Cardiac fibroblast (primary cell): ENCODE results near the gene NANOGP8.
A peak's percentile ranks its signal among the peaks of the same experiment; 100 is the strongest.
"Not testable (repeated sequence)": the region's sequence is repeated elsewhere in the genome, so short reads cannot be mapped to it uniquely, and the experiment has no call there.

Source experiments
- DNase-seq, 2 donors: peaks; one replicate each; pipeline versions ENCODE4 v3.0.0 to v3.0.0-alpha.2; 2010; ENCODE audit warnings: low read depth in 2 of 2
- H3K4me3 ChIP-seq, 2 donors: replicated peaks in 1 of 2; 1 replicate in 1 of 2; 2 replicates in 1 of 2; pipeline ENCODE4 v1.5.1; 2011; ENCODE audit warnings: low read depth in 2 of 2, low read length in 2 of 2, mild to moderate bottlenecking in 2 of 2, moderate library complexity in 1 of 2
- TF ChIP-seq, protein P1 (sequence below): IDR thresholded peaks from one replicate; pipeline ENCODE4 v1.5.1; 2011; ENCODE audit warnings: low read depth, mild to moderate bottlenecking, low read length, inconsistent platforms

NANOGP8 gene, protein sequence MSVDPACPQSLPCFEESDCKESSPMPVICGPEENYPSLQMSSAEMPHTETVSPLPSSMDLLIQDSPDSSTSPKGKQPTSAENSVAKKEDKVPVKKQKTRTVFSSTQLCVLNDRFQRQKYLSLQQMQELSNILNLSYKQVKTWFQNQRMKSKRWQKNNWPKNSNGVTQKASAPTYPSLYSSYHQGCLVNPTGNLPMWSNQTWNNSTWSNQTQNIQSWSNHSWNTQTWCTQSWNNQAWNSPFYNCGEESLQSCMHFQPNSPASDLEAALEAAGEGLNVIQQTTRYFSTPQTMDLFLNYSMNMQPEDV

DNA sequence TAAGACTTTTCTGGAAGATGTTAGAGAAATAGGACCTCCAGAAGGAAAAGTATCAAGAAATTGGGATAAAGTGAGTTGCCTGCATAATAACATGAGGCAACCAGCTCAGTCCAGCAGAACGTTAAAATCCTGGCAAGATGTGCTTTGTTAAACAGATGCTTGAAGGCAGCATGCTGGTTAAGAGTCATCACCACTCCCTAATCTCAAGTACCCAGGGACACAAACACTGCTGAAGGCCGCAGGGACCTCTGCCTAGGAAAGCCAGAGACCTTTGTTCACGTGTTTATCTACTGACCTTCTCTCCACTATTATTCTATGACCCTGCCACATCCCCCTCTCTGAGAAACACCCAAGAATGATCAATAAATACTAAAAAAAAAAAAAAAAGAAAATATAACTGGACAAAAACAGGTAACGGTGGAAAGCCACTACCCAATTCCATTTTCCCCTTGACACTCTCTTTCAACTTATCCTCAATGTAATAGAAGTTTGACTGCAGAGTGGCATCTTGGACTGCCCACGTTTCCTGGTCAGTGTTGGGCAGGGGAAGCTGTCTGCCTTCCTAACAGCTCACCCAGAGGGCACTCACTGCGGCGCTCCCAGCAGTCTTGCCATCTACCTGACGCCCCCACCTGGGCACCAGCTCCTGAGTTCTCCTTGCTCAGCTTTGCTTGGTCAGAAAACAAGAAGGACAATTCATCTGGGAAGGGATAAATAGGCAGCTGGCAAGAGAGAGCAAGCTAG is at the start of gene NANOGP8:
NANOGP8 (minus strand) TSS at position 120 of the 744 bp plus-strand sequence. CDS start 185 bp downstream, outside the sequence.
- not testable (repeated sequence) for DNase-seq, H3K4me3 ChIP-seq

DNA sequence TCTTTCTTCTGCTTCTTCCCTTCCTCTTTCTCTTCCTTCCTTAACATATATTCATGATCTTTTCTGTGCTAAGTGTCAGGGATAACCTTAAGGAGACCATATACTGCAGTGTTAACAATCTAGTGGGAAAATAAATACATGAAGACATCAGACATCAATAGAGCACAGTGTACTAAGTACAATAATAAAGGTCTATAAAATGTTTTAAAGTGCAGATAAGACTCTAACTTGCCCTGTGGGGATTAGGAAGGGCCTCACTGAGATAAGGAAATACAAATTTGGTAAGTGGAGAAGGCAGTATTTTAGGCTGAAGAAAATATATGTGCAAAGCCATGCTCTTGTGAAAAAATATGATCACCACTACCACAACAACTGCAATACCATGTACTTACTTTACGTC is 49.2 kb upstream of the NANOGP8 start:
- H3K4me3 ChIP-seq, result no peak overlapping the region
- no peak for DNase-seq
- TF ChIP-seq, protein P1, sequence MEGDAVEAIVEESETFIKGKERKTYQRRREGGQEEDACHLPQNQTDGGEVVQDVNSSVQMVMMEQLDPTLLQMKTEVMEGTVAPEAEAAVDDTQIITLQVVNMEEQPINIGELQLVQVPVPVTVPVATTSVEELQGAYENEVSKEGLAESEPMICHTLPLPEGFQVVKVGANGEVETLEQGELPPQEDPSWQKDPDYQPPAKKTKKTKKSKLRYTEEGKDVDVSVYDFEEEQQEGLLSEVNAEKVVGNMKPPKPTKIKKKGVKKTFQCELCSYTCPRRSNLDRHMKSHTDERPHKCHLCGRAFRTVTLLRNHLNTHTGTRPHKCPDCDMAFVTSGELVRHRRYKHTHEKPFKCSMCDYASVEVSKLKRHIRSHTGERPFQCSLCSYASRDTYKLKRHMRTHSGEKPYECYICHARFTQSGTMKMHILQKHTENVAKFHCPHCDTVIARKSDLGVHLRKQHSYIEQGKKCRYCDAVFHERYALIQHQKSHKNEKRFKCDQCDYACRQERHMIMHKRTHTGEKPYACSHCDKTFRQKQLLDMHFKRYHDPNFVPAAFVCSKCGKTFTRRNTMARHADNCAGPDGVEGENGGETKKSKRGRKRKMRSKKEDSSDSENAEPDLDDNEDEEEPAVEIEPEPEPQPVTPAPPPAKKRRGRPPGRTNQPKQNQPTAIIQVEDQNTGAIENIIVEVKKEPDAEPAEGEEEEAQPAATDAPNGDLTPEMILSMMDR, result no peak

GRCh38 chr15:35130245-35130644 is 45.1 kb upstream of the NANOGP8 start:
- H3K4me3 ChIP-seq, result no peak overlapping the region
- peak; percentile 11 to 55 for DNase-seq
- TF ChIP-seq, protein P1, result no peak

- H3K4me3 ChIP-seq, result no peak overlapping the region
- no peak for DNase-seq
- TF ChIP-seq, protein P1, result no peak
Measured at GRCh38 chr15:35129361-35129760, 44.3 kb upstream of the NANOGP8 start.

GRCh38 chr15:35127717-35128116 is 42.6 kb upstream of the NANOGP8 start:
- TF ChIP-seq, protein P1, result no peak
- DNase-seq, result no peak
- H3K4me3 ChIP-seq, result no peak overlapping the region

- no peak overlapping the region for H3K4me3 ChIP-seq
- no peak for DNase-seq
- TF ChIP-seq, protein P1, result no peak
Measured at GRCh38 chr15:35126236-35126635, 41.1 kb upstream of the NANOGP8 start.

DNA sequence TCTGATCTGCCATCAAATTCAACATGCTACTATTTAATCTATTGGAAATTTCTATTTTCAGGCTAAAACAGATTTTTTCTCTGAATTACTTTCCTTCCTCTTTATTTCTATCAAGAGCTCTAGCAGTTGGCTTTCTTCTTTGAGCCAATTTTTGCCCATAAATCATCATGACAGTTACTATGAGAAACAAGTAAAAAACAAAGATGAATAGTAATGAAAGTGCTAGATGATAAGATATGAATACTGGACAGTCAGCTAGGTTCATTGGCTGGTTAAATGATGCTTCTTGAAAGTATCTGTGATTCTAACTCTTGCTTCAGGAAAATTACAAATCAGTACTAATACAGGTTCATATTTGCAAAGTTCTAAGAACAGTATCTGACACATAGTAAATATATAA is 38.6 kb upstream of the NANOGP8 start:
- DNase-seq, result peak in 1 of 2 donors; percentile 29
- TF ChIP-seq, protein P1, result no peak

More for the DNA sequence above, 38.6 kb upstream of the NANOGP8 start:
- H3K4me3 ChIP-seq, result no peak overlapping the region
